AG09319 (cell line): ENCODE results near the gene APLP2.
"Not testable (repeated sequence)": the region's sequence is repeated elsewhere in the genome, so short reads cannot be mapped to it uniquely, and the experiment has no call there.

Experiments
- DNase-seq: peaks from one replicate; pipeline ENCODE4 v3.0.0-alpha.2; 2010; ENCODE audit warnings: low read depth; ENCODE audit errors: extremely low read depth
- TF ChIP-seq, protein P1 (sequence below): IDR thresholded peaks from 2 replicates; pipeline ENCODE4 v1.5.1; 2011; ENCODE audit warnings: low read depth, mild to moderate bottlenecking, inconsistent platforms, low read length, moderate library complexity

APLP2 gene

DNA sequence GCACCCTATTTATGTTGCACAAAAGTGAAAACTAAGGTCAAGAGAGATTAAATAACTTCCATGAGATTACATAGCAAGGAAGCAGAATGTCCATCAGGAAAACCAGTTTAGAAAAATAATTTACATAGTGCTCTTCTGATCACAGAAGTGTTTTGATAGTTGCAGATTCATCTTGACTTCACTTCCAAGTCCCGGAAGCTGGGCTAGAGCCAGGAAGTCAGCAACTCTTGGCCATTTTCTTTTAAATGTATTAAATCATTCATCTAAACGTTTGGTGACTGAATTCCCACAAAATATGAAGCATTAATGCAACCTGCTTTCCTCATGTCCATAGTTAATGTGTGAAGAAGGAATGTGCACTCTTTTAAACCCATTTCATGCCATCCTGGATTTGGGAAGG, 29.7 kb downstream of the APLP2 start:
- TF ChIP-seq, protein P1, sequence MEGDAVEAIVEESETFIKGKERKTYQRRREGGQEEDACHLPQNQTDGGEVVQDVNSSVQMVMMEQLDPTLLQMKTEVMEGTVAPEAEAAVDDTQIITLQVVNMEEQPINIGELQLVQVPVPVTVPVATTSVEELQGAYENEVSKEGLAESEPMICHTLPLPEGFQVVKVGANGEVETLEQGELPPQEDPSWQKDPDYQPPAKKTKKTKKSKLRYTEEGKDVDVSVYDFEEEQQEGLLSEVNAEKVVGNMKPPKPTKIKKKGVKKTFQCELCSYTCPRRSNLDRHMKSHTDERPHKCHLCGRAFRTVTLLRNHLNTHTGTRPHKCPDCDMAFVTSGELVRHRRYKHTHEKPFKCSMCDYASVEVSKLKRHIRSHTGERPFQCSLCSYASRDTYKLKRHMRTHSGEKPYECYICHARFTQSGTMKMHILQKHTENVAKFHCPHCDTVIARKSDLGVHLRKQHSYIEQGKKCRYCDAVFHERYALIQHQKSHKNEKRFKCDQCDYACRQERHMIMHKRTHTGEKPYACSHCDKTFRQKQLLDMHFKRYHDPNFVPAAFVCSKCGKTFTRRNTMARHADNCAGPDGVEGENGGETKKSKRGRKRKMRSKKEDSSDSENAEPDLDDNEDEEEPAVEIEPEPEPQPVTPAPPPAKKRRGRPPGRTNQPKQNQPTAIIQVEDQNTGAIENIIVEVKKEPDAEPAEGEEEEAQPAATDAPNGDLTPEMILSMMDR, result no peak
- no peak for DNase-seq

DNA sequence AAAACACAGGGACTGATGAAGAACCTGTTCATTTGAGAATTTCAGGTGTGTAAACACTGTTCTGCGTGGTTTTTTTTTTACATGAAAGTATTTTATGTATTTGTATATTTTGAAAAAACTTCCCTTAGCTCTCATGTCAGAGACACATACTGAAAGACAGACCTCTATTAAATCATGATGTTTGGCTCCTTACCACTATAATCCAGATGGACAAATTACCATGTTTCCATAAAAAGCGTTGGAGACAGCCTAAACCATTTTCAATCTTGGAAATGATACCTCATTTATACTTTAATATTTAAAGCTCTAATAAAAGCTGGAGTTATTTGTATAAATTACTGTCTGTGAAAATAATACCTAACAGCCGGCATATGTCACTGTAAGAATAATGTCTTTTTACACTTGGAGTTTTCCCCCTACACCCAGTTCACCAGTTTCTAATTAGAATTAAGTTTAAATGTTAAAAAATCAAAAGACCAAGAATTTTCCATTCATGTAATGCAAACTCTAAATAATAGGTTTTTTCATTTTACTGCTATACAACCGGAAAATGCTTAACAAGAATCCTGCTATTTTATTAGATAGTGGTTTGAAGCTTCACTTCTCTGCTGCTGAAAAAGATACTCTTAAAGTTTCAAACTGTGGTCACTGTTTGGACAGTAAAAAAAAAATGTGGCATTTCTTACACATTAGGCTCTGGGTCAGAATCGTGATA, 30.8 kb downstream of the APLP2 start:
- no peak for DNase-seq
- TF ChIP-seq, protein P1, result no peak

DNA sequence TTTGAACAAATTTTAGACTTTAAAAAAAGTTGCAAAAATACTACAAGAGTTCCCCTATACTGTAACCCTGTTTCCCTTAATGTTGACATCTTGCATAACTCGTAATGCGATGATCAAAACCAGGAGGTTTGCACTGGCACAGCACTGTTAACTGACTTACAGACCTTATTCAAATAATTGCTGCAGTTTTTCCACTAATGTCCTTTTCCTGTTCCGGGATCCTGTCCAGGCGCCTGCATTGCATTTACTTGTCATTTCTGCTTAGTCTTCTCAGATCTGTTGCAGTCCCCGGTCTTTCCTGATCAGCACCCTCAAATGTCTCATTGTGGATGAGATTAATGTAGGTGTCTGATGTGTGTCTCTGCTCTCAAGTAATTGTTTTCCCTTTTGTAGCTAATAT, 32.0 kb downstream of the APLP2 start:
- TF ChIP-seq, protein P1, result no peak
- no peak for DNase-seq

DNA sequence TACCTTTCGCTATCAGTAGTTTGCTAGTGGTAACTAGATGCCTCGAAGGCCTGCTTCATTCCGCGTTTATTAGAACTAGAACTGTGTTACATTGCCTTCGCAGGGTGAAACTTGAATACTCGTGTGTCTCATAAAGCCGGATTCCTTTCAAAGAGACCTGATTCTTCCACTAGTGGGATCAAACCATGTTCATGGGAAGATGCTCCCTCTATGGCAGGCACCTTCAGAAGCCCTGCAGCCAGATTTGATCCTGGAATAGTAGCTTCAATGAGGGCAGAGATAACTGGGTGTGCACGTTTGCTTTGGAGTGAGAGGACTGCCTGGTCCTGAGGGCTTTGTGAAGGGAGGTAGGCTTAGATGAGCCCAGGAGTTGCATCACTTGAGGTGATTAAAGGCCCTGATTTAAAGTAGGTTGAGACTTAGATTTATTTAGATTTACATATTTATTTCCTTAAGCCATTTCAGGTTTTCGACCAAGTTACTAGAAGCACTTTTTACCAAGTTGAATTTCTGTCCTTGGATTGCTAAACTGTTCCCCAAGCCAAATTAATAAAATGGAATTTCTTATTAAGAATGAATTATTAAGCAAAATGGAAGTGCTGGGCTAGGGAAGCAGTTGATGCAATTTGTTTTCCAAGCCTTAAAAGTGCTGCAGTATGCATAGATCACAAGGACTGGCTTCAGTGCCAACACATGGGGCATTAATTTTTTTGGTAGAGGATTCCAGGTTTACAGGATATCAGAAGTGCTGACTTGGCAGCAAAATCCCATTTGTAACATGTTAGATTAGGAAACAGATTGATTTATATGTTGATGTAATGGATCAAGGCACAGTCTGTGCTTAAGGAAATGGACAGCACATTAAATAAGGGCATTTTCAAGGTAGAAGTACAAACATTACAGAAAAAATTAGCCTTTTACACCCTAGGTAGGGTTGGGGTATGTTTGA, 32.9 kb downstream of the APLP2 start:
- DNase-seq, result no peak
- TF ChIP-seq, protein P1, result no peak

DNA sequence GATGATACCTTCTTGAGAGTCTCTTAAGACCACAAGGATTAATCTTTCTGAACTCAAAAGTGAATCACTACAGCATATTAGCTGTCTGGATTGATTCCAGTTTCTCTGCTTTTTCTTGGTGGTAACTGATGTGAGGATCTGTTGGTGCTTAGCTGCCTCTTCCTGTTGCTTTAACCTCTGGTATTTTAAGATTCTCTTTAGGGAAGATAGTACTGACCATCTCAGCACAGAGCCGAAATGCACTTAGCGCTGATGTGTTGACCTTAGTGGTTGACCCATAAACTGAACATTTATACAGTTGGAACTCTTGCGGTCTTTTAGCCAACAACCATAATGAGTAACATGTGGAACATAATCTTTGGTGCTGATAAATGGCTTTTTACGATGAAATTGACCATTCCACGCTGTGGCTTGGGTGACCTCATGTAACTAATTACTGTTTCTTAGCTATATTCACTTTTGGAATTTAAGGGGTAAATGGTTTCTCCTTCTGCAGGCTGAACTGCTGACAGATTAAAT, 33.7 kb downstream of the APLP2 start:
- peak; percentile 89 for DNase-seq
- TF ChIP-seq, protein P1, result no peak

DNA sequence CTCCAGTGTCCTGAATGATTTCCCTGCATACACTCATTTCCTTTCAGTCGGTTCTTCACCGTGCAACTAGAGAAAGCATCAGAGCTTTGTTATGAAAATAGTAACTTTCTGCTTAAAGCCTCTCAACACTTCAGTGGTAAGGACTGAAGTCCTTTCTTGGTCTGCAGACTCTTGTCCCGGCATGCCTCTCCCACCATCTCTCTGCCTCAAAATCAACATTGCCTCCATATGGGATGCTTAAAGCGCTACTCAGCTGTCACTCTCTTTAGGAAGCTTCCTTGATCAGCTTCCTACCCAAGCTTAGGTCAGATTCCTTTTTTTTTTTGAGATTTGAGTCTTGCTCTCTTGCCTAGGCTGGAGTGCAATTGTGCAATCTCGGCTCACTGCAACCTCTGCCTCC, 36.7 kb downstream of the APLP2 start:
- DNase-seq, result no peak
- TF ChIP-seq, protein P1, result no peak

DNA sequence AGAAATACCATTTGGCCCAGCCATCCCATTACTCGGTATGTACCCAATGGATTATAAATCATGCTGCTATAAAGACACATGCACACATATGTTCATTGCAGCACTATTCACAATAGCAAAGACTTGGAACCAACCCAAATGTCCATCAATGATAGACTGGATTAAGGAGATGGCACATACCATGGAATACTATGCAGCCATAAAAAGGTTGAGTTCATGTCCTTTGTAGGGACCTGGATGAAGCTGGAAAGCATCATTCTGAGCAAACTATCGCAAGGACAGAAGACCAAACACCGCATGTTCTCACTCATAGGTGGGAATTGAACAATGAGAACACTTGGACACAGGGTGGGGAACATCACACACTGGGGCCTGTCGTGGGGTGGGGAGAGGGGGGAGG, 39.0 kb downstream of the APLP2 start:
- DNase-seq, result not testable (repeated sequence)
